SK-N-SH (cell line): Measurements from ENCODE around the gene PDHA2. TPM values are rescaled to one million over a fixed set of nuclear protein-coding genes. Genes with fewer than 3 reads are reported as not detected.
"Not testable (repeated sequence)": the region's sequence is repeated elsewhere in the genome, so short reads cannot be mapped to it uniquely, and the experiment has no call there.

Experiments used
- CTCF ChIA-PET: fragments of 300-600, 350-600 bp; formaldehyde crosslinking; extraction: SDS; loops from one replicate; lab custom pipeline; 2021; lab: Yijun Ruan, JAX
- POLR2A ChIA-PET: fragments of 350-600 bp; sonication (Branson Sonifier 250); formaldehyde crosslinking; extraction: SDS; loops from one replicate; lab custom pipeline; 2020; ENCODE audit warnings: antibody characterized with exemption, inconsistent platforms; lab: Yijun Ruan, JAX
- DNase-seq: peaks from one replicate; pipeline ENCODE4 v3.0.0; 2012
- H2AFZ ChIP-seq: fragments of 200-600 bp; sonication (generic); 2 replicates; pipeline ENCODE4 v1.8.1; 2016; ENCODE audit warnings: antibody characterized with exemption, mild to moderate bottlenecking, low read depth
- H3F3A ChIP-seq: fragments of 200-600 bp; sonication (generic); replicated peaks from 2 replicates; pipeline ENCODE3; 2016; ENCODE audit warnings: antibody characterized with exemption, mild to moderate bottlenecking; ENCODE audit not compliant: insufficient read depth
- H3K27ac ChIP-seq, 2 experiments: fragments of 200-500 bp in 1 of 2; fragments of 200-600 bp in 1 of 2; sonication (Bioruptor generic) in 1 of 2; sonication (generic), shearing (Covaris generic) in 1 of 2; 2 replicates each; pipeline versions ENCODE4 v1.5.1 to v1.6.1; 2014 to 2016; ENCODE audit warnings: low read depth in 2 of 2, inconsistent platforms in 1 of 2, low read length in 1 of 2, mild to moderate bottlenecking in 1 of 2, mixed read lengths in 1 of 2
- H3K27me3 ChIP-seq: fragments of 200-600 bp; sonication (generic), shearing (Covaris generic); 2 replicates; pipeline ENCODE4 v1.6.1; 2016; ENCODE audit warnings: mixed run types; ENCODE audit not compliant: insufficient read depth
- H3K36me3 ChIP-seq, 2 experiments: fragments of 200-500 bp in 1 of 2; fragments of 200-600 bp in 1 of 2; sonication (Bioruptor generic) in 1 of 2; sonication (generic) in 1 of 2; replicated peaks in 1 of 2; 2 replicates each; pipeline versions ENCODE3 to v1.5.1; 2014 to 2016; ENCODE audit warnings: low read length in 1 of 2, mild to moderate bottlenecking in 1 of 2; ENCODE audit not compliant: insufficient read depth in 2 of 2, control insufficient read depth in 1 of 2
- H3K4me1 ChIP-seq, 2 experiments: fragments of 200-500 bp in 1 of 2; fragments of 200-600 bp in 1 of 2; sonication (Bioruptor generic) in 1 of 2; sonication (generic), shearing (Covaris generic) in 1 of 2; 2 replicates each; pipeline versions ENCODE4 v1.5.1 to v1.6.1; 2014 to 2016; ENCODE audit warnings: low read depth in 1 of 2, low read length in 1 of 2, mixed run types in 1 of 2; ENCODE audit not compliant: insufficient read depth in 2 of 2, control insufficient read depth in 1 of 2
- H3K4me2 ChIP-seq: fragments of 200-600 bp; sonication (generic), shearing (Covaris generic); 2 replicates; pipeline ENCODE4 v1.6.1; 2017; ENCODE audit warnings: mixed run types
- H3K4me3 ChIP-seq, 2 experiments: fragments of 200-500 bp in 1 of 2; fragments of 200-600 bp in 1 of 2; sonication (Bioruptor generic) in 1 of 2; sonication (generic), shearing (Covaris generic) in 1 of 2; 2 replicates each; pipeline versions ENCODE4 v1.5.1 to v1.8.1; 2014 to 2016; ENCODE audit warnings: low read depth in 2 of 2, inconsistent platforms in 1 of 2, low read length in 1 of 2, mild to moderate bottlenecking in 1 of 2, mixed read lengths in 1 of 2, moderate library complexity in 1 of 2
- H3K79me2 ChIP-seq: fragments of 200-600 bp; sonication (generic); 2 replicates; pipeline ENCODE4 v1.8.1; 2017; ENCODE audit warnings: mild to moderate bottlenecking; ENCODE audit not compliant: insufficient read depth
- H3K9ac ChIP-seq: fragments of 200-600 bp; sonication (generic); 2 replicates; pipeline ENCODE4 v1.6.1; 2017; ENCODE audit warnings: mixed run types
- H3K9me2 ChIP-seq: fragments of 200-600 bp; sonication (generic); 2 replicates; pipeline ENCODE4 v1.6.1; 2017; ENCODE audit warnings: mixed run types
- H3K9me3 ChIP-seq: fragments of 200-600 bp; sonication (generic); 2 replicates; pipeline ENCODE4 v1.6.1; 2017; ENCODE audit warnings: mixed run types, mild to moderate bottlenecking, moderate library complexity
- H4K20me1 ChIP-seq: fragments of 200-600 bp; sonication (generic); 2 replicates; pipeline ENCODE4 v1.6.1; 2017; ENCODE audit warnings: mild to moderate bottlenecking, mixed run types; ENCODE audit not compliant: insufficient read depth
- ELF1 ChIP-seq: IDR thresholded peaks from 2 replicates; pipeline ENCODE4 v1.4.0; 2012
- EP300 ChIP-seq, 2 experiments: IDR thresholded peaks; 2 replicates each; pipeline versions ENCODE4 v1.4.0 to v1.6.1; 2012; ENCODE audit warnings: borderline replicate concordance in 1 of 2, low read depth in 1 of 2, low read length in 1 of 2
- EZH2phosphoT487 ChIP-seq: fragments of 200-600 bp; sonication (generic); IDR thresholded peaks from 2 replicates; pipeline ENCODE4 v1.6.1; 2017; ENCODE audit warnings: low read depth, mixed run types, mild to moderate bottlenecking, antibody characterized with exemption, moderate library complexity, borderline replicate concordance
- FOSL2 ChIP-seq: IDR thresholded peaks from 2 replicates; pipeline ENCODE4 v1.4.0; 2012; ENCODE audit warnings: low read depth, mild to moderate bottlenecking, moderate library complexity, borderline replicate concordance
- FOXJ3 ChIP-seq: sonication (generic); formaldehyde crosslinking; IDR thresholded peaks from 2 replicates; pipeline ENCODE4 v1.5.1; 2020; ENCODE audit warnings: mild to moderate bottlenecking, missing genetic modification reagents
- NFIC ChIP-seq: IDR thresholded peaks from 2 replicates; pipeline ENCODE4 v1.4.0; 2012; ENCODE audit warnings: borderline replicate concordance
- NRF1 ChIP-seq: IDR thresholded peaks from 2 replicates; pipeline ENCODE4 v1.6.1; 2012; ENCODE audit warnings: low read depth, mild to moderate bottlenecking, low read length
- POLR2AphosphoS5 ChIP-seq: IDR thresholded peaks from 2 replicates; pipeline ENCODE4 v1.6.1; 2012; ENCODE audit warnings: low read depth, low read length
- SIN3A ChIP-seq: IDR thresholded peaks from 2 replicates; pipeline ENCODE4 v1.6.1; 2012; ENCODE audit warnings: low read depth, mild to moderate bottlenecking, low read length, moderate library complexity, borderline replicate concordance
- SMC3 ChIP-seq: IDR thresholded peaks from 2 replicates; pipeline ENCODE4 v1.6.1; 2012; ENCODE audit warnings: low read depth, low read length, improper control_type of control experiment
- TEAD4 ChIP-seq: IDR thresholded peaks from 2 replicates; pipeline ENCODE4 v1.4.0; 2012; ENCODE audit warnings: mild to moderate bottlenecking, borderline replicate concordance; ENCODE audit not compliant: insufficient read depth
- YY1 ChIP-seq: IDR thresholded peaks from 2 replicates; pipeline ENCODE4 v1.4.0; 2012; ENCODE audit warnings: low read depth, mild to moderate bottlenecking
- WGBS: methylation state at CpG from one replicate; pipeline ENCODE4 v1.1.6; 2017; ENCODE audit warnings: low lambda C conversion rate; 5-methylcytosine and 5-hydroxymethylcytosine counted together
- polyA plus RNA-seq, 3 experiments: library from polyadenylated mRNA; depleted of rRNA; stranded (reverse); fragments of >200 nt; gene quantifications; 2 replicates each; pipeline ENCODE4 v1.2.3, GENCODE V29; 2012
- TF ChIP-seq, protein P1 (sequence below): IDR thresholded peaks from 2 replicates; pipeline ENCODE4 v1.4.0; 2012; ENCODE audit warnings: low read depth, borderline replicate concordance
- TF ChIP-seq, protein P2 (sequence below): fragments of 150-350 bp; IDR thresholded peaks from 2 replicates; pipeline ENCODE4 v1.6.1; 2016; ENCODE audit warnings: mild to moderate bottlenecking, low read depth, low read length
- TF ChIP-seq, protein P3 (sequence below): IDR thresholded peaks from 2 replicates; pipeline ENCODE4 v1.4.0; 2012; ENCODE audit warnings: low read depth
- TF ChIP-seq, protein P4 (sequence below): fragments of 200-600 bp; sonication (generic); IDR thresholded peaks from 2 replicates; pipeline ENCODE4 v1.6.1; 2017; ENCODE audit warnings: antibody characterized with exemption, mild to moderate bottlenecking, moderate library complexity

Gene PDHA2
- polyA plus RNA-seq, 1 of the 3 experiments (the other 2 are of a cell fraction), result not detected

DNA sequence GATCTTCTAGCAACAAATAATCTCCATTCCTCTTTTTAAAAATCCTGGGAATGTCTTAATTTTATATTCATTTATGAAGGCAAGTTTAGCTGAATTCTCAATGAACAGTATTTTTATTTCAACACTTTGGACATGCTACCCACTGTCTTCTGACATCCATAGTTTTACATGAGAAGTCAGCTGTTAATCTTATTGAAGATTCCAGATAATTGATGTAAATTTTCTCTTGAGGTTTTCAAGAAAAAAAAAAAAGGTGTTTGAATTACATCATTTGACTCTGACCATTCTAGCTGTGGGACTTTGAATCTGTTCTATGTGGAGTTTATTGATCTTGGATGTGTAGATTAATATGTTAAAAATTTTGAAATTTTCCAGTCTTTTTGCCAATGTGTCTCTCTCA lies 28.0 kb downstream of the PDHA2 start:
- CTCF ChIA-PET, result no interaction called here
- H3K36me3 ChIP-seq, result no peaks in the 10 kb centered on the region
- peaks cover 21% of the 10 kb centered on the region for H3K9me3 ChIP-seq
- no peak overlapping the region for H3K4me3 ChIP-seq
- no peaks in the 10 kb centered on the region for H3F3A ChIP-seq
- POLR2A ChIA-PET, result no interaction called here
- H2AFZ ChIP-seq, result no peak overlapping the region
- no peaks in the 10 kb centered on the region for H3K9me2 ChIP-seq
- no peak overlapping the region for H3K27ac ChIP-seq
- H3K4me1 ChIP-seq, result no peaks in the 10 kb centered on the region
- no peak overlapping the region for H3K4me2 ChIP-seq
- no peaks in the 10 kb centered on the region for H4K20me1 ChIP-seq
- no peak for TF ChIP-seq POLR2AphosphoS5
- TF ChIP-seq NRF1, result no peak
- TF ChIP-seq, protein P1, sequence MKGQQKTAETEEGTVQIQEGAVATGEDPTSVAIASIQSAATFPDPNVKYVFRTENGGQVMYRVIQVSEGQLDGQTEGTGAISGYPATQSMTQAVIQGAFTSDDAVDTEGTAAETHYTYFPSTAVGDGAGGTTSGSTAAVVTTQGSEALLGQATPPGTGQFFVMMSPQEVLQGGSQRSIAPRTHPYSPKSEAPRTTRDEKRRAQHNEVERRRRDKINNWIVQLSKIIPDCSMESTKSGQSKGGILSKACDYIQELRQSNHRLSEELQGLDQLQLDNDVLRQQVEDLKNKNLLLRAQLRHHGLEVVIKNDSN, result no peak
- no peak for TF ChIP-seq EZH2phosphoT487
- TF ChIP-seq NFIC, result no peak
- no peak for TF ChIP-seq EP300 (IDR thresholded peaks at IDR 0.05; ENCODE audit: borderline replicate concordance in 1 of 2, low read depth in 1 of 2, low read length in 1 of 2)
- TF ChIP-seq, protein P2, sequence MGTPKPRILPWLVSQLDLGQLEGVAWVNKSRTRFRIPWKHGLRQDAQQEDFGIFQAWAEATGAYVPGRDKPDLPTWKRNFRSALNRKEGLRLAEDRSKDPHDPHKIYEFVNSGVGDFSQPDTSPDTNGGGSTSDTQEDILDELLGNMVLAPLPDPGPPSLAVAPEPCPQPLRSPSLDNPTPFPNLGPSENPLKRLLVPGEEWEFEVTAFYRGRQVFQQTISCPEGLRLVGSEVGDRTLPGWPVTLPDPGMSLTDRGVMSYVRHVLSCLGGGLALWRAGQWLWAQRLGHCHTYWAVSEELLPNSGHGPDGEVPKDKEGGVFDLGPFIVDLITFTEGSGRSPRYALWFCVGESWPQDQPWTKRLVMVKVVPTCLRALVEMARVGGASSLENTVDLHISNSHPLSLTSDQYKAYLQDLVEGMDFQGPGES, result no peak
- TF ChIP-seq TEAD4, result no peak
- TF ChIP-seq SIN3A, result no peak
- no peak for TF ChIP-seq ELF1
- TF ChIP-seq, protein P3, sequence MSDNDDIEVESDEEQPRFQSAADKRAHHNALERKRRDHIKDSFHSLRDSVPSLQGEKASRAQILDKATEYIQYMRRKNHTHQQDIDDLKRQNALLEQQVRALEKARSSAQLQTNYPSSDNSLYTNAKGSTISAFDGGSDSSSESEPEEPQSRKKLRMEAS, result no peak
- TF ChIP-seq FOXJ3 (CRISPR knock-in tag), result no peak
- TF ChIP-seq SMC3, result no peak
- no peak for TF ChIP-seq YY1
- TF ChIP-seq, protein P4, sequence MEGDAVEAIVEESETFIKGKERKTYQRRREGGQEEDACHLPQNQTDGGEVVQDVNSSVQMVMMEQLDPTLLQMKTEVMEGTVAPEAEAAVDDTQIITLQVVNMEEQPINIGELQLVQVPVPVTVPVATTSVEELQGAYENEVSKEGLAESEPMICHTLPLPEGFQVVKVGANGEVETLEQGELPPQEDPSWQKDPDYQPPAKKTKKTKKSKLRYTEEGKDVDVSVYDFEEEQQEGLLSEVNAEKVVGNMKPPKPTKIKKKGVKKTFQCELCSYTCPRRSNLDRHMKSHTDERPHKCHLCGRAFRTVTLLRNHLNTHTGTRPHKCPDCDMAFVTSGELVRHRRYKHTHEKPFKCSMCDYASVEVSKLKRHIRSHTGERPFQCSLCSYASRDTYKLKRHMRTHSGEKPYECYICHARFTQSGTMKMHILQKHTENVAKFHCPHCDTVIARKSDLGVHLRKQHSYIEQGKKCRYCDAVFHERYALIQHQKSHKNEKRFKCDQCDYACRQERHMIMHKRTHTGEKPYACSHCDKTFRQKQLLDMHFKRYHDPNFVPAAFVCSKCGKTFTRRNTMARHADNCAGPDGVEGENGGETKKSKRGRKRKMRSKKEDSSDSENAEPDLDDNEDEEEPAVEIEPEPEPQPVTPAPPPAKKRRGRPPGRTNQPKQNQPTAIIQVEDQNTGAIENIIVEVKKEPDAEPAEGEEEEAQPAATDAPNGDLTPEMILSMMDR, result no peak
- no peak for TF ChIP-seq FOSL2
- no peaks in the 10 kb centered on the region for H3K79me2 ChIP-seq
- H3K27me3 ChIP-seq, result no peaks in the 10 kb centered on the region
- no peak for DNase-seq
- no peak overlapping the region for H3K9ac ChIP-seq

DNA sequence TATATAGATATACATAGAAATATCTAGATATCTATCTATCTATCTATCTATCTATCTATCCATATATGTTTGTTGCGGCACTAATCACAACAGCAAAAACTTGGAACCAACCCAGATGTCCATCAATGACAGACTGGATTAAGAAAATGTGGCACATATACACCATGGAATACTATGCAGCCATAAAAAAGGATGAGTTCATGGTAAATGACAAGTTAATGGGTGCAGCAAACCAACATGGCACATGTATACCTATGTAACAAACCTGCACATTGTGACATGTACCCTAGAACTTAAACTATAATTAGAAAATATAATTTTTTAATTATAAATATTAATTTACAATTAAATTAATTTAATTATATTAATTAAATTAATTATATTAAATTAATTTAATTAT lies 29.5 kb downstream of the PDHA2 start:
- POLR2A ChIA-PET, H3K36me3 ChIP-seq, H2AFZ ChIP-seq, H3K4me2 ChIP-seq, CTCF ChIA-PET, H3K4me1 ChIP-seq, H3K79me2 ChIP-seq, H3K27ac ChIP-seq, H3K9me2 ChIP-seq, H3K4me3 ChIP-seq, DNase-seq, H3K27me3 ChIP-seq, H3K9ac ChIP-seq, H4K20me1 ChIP-seq, H3F3A ChIP-seq: not testable (repeated sequence)
- WGBS, result 94% methylated on average over 1 of the region's 1 CpG
- peaks cover 21% of the 10 kb centered on the region for H3K9me3 ChIP-seq
